NCI-H2227 (cell line): Measurements from ENCODE around the gene ILF2.
A peak's percentile ranks its signal among the peaks of the same experiment; 100 is the strongest.
"Not testable (repeated sequence)": the region's sequence is repeated elsewhere in the genome, so short reads cannot be mapped to it uniquely, and the experiment has no call there.

Source experiments
- DNase-seq: peaks from one replicate; lab custom pipeline; 2025; ENCODE audit not compliant: unreplicated experiment; lab: John Stamatoyannopoulos, UW

ILF2 gene

GRCh38 chr1:153649137-153649862 lies 21.5 kb downstream of the ILF2 start:
- no peak for DNase-seq

GRCh38 chr1:153648000-153648643 lies 22.7 kb downstream of the ILF2 start:
- no peak for DNase-seq

GRCh38 chr1:153647346-153647714 lies 23.5 kb downstream of the ILF2 start:
- no peak for DNase-seq

GRCh38 chr1:153646672-153647345 lies 24.0 kb downstream of the ILF2 start:
- DNase-seq, result no peak

- DNase-seq, result no peak
These were observed 27.0 kb downstream of the ILF2 start for GRCh38 chr1:153643816-153644215.

GRCh38 chr1:153643100-153643499 lies 27.7 kb downstream of the ILF2 start:
- DNase-seq, result no peak

GRCh38 chr1:153642161-153642560 lies 28.6 kb downstream of the ILF2 start:
- no peak for DNase-seq

GRCh38 chr1:153640861-153641260 lies 29.9 kb downstream of the ILF2 start:
- DNase-seq, result no peak

GRCh38 chr1:153640213-153640612 lies 30.6 kb downstream of the ILF2 start:
- DNase-seq, result not testable (repeated sequence)

- no peak for DNase-seq
These were observed 31.5 kb downstream of the ILF2 start for GRCh38 chr1:153639280-153639679.

- DNase-seq, result no peak
These were observed 32.5 kb downstream of the ILF2 start for GRCh38 chr1:153638261-153638660.

GRCh38 chr1:153636312-153636711 lies 34.5 kb downstream of the ILF2 start:
- DNase-seq, result no peak

GRCh38 chr1:153635872-153636271 lies 34.9 kb downstream of the ILF2 start:
- no peak for DNase-seq

GRCh38 chr1:153633754-153634665 lies 36.8 kb downstream of the ILF2 start, which contains the start of gene CHTOP:
TSS of gene CHTOP (plus strand) at chr1:153634066. CDS start at chr1:153636589, 2,523 bp downstream.
- peak; percentile 98 for DNase-seq

- no peak for DNase-seq
These were observed 37.5 kb downstream of the ILF2 start for GRCh38 chr1:153633161-153633753.

GRCh38 chr1:153631047-153632022 lies 39.5 kb downstream of the ILF2 start:
- DNase-seq, result no peak

GRCh38 chr1:153630384-153630783 lies 40.4 kb downstream of the ILF2 start:
- DNase-seq, result no peak

- no peak for DNase-seq
These were observed 40.8 kb downstream of the ILF2 start for GRCh38 chr1:153629971-153630370.

GRCh38 chr1:153629343-153629665 lies 41.5 kb downstream of the ILF2 start:
- DNase-seq, result no peak
